Stimulated activated CD4-positive, alpha-beta T cell treated with anti-CD3 and anti-CD28 coated beads, Interleukin-4, amount 100 ng/mL, for 4 hours (primary cell): Measurements from ENCODE around the gene ZNF384.
"Not testable (repeated sequence)": the region's sequence is repeated elsewhere in the genome, so short reads cannot be mapped to it uniquely, and the experiment has no call there.

Source experiments
- DNase-seq, 2 experiments: peaks; one replicate each; pipeline ENCODE4 v3.0.0-alpha.2; 2020

Gene ZNF384

GRCh38 chr12:6688999-6689882 is at the start of gene ZNF384:
Gene ZNF384, minus strand, starts transcription at chr12:6689375. Its CDS starts 9,855 bp downstream, at chr12:6679520.
- peak; percentile 85 to 96 for DNase-seq

- no peak for DNase-seq
Observed at GRCh38 chr12:6736754-6737153, 47.6 kb upstream of the ZNF384 start.

GRCh38 chr12:6735448-6736191 is 46.4 kb upstream of the ZNF384 start:
- DNase-seq = peak; percentile 19 to 29

DNA sequence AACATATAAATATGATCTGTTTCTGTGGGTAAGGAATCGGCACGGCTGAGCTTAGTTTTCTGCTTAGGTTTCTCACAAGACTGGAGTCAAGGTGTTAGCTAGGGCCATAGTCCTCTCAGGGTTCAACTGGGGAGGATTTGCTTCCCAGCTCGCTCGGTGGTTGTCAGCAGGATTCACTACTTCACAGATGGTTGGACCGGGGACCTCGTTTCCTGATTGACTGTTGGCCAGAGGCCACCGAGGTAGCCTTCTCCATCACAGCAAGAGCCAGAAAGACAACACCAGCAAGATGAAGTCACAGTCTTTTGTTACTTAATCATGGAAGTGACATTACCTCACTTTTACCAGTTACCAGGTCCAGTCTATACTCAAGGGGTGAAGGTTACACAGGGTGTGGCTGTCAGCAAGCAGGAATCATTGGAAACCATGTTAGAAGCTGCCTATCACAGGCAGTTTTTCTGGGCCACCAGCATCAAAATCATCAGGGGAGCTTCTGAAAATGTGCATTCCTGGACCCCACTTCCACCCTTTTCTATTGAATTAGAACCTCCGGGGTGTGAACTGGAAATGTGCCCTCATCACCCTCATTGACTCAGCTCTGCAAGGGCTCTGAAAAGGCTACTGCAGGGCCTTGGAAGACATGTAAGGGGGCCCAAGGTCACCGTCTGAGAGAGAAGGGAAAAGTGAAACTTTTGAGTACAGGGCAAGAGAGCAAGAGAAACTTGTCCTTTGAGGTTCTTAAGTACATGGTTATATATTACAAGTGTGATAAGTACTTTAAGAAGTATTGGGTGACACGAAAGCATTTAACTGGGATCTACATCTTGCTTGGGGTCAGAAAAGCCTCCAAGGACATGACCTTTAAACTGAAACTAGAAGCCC is 45.6 kb upstream of the ZNF384 start:
- DNase-seq = no peak

DNA sequence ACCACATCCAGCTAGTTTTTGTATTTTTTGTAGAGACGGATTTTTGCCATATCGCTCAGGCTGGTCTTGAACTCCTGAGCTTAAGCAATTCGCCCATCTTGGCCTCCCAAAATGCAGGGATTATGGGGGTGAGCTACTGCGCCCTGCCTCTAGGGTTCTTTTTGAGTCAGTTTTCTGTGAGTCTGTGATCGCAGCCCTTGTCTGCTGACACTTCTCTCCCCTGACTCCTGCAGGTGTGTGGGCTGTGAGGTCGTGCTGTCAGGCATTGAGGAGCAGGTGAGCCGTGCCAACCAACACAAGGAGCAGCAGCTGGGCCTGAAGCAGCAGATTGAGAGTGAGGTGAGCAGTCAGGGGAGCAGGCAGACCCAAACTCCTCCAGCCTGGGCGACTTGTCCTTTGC is 41.0 kb upstream of the ZNF384 start:
- no peak for DNase-seq

DNA sequence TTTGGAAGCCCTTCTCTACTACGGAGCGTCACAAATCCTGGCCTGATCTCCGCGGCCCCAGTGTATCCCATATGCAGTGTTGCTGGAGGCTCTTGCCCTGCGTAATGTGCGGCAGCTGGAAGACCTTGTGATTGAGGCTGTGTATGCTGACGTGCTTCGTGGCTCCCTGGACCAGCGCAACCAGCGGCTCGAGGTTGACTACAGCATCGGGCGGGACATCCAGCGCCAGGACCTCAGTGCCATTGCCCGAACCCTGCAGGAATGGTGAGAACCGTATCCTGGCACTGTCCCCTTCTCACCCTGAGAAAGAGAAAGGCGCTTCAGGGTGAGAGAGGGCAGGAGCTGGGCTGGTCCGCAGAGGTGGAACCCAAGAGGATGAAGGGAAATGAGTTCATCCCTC is 40.0 kb upstream of the ZNF384 start:
- no peak for DNase-seq

- DNase-seq = no peak
Observed at GRCh38 chr12:6725350-6725749, 36.2 kb upstream of the ZNF384 start.

DNA sequence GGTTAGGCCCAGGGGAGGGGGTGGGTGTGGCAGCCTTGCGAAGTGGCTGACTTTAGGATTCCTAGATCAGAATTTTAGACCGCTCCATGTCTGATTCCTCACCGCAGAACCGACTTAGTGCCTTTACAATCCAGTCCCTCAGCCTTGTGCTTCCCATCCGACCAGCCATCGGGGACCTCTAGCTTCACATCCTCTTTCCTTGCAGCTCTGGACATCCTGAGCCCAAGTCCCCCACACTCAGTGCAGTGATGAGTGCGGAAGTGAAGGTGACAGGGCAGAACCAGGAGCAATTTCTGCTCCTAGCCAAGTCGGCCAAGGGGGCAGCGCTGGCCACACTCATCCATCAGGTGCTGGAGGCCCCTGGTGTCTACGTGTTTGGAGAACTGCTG is 35.2 kb upstream of the ZNF384 start:
- DNase-seq = peak in 1 of 2 experiments; percentile 10

GRCh38 chr12:6723607-6724408 is 34.6 kb upstream of the ZNF384 start, which contains the start of gene COPS7A:
Gene COPS7A, plus strand, starts transcription at chr12:6724046. Its CDS starts 611 bp downstream, at chr12:6724657.
- peak; percentile 89 to 91 for DNase-seq

DNA sequence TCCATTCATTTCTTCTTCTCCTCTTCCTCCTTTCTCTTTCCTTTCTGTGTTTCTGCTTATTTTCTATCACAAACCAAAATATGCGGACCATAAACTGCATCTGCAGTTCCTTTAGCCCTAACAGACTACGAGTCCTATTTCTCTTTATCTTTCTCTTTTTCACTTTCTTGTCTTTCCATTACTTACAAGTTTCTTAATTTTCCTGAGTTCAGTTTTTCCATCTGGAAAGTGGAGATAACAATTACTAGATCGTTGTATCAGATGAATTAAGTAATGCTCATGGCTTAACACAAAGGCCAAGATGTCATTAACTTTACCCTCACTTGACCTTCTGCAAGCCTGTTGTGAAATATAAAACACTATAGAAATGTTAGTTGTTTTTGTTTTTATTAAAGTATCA is 33.7 kb upstream of the ZNF384 start:
- no peak for DNase-seq

- no peak for DNase-seq
Observed at GRCh38 chr12:6716874-6717437, 27.8 kb upstream of the ZNF384 start.

DNA sequence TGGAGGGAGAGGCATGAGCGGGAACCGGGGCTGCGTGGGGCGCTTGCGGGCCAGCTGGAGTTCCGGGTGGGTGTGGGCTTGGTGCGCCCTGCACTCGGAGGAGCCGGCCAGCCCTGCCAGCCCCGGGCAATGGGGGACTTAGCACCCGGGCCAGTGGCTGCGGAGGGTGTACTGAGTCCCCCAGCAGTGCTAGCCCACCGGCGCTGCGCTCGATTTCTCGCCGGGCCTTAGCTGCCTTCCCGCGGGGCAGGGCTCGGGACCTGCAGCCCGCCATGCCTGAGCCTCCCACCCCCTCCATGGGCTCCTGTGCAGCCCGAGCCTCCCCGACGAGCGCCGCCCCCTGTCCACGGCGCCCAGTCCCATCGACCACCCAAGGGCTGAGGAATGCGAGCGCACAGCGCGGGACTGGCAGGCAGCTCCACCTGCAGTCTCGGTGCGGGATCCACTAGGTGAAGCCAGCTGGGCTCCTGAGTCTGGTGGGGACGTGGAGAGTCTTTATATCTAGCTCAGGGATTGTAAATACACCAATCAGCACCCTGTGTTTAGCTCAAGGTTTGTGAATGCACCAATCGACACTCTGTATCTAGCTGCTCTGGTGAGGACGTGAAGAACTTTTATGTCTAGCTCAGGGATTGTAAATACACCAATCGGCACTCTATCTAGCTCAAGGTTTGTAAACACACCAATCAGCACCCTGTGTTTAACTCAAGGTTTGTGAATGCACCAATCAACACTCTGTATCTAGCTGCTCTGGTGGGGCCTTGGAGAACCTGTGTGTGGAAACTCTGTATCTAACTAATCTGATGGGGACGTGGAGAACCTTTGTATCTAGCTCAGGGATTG is 27.1 kb upstream of the ZNF384 start:
- not testable (repeated sequence) for DNase-seq

GRCh38 chr12:6708960-6709394 is 19.8 kb upstream of the ZNF384 start:
- no peak for DNase-seq

DNA sequence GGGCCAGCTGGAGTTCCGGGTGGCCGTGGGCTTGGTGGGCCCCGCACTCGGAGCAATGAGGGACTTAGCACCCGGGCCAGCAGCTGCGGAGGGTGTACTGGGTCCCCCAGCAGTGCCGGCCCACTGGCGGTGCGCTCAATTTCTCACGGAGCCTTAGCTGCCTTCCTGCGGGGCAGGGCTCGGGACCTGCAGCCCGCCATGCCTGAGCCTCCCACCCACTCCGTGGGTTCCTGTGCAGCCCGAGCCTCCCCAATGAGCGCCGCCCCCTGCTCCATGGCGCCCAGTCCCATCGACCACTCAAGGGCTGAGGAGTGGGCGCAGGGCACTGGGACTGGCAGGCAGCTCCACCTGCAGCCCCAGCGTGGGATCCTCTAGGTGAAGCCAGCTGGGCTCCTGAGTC is 19.2 kb upstream of the ZNF384 start:
- DNase-seq = not testable (repeated sequence)

DNA sequence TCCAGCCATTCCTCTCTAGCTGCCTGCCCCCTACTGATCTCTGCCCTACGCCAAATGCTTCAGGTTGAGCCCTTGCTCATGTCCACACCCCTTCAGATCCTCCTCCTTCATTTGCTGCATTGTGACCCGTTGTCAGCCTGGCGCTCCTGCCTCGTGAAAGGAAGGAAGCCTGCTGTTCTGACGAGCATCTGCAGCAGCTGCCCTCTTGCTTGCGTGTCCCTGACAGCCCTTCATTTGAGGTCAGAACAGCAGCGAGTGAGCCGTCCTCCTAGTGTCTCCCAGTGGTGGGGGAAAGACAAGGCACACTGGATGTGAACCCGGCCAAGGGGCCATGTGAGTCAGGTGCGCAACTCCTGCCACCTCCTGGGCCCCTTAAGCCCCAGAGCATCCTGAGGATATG is 14.5 kb upstream of the ZNF384 start:
- no peak for DNase-seq

DNA sequence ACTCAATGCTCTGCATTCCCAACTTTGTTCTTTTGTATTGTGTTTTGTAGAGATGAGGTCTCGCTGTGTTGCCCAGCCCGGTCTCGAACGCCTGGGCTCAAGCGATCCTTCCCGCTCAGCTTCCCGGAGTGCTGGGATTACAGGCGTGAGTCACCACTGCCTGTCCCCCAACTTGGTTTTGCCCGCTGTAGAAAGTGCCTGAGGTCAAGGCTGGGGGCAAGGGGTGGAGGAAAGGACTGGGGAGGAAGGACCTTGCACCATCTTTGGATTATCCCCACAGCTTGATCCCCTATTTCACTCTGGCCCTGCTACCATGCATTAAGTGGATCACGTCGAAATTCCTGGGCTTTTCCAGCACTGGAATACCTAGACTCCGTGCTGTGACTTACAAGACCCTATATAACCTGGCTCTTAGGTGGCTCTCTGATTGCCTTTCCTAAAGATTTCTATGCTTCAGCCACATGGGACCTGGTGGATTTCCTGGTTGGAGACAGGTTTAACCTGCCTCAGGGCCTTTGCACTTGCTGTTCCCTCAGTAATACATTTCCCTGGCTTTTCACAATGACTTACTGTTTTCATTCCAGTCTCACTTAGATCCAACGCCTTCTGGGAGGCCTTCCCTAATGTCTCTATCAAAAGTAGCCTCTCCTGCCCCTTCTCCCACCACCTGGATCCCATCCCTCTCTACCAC is 12.0 kb upstream of the ZNF384 start:
- no peak for DNase-seq

- peak; percentile 41 to 58 for DNase-seq
Observed at GRCh38 chr12:6700646-6701051, 11.5 kb upstream of the ZNF384 start, which contains the start of gene PIANP. Gene PIANP, minus strand, starts transcription at chr12:6700815. Its CDS starts 2,754 bp downstream, at chr12:6698061.

DNA sequence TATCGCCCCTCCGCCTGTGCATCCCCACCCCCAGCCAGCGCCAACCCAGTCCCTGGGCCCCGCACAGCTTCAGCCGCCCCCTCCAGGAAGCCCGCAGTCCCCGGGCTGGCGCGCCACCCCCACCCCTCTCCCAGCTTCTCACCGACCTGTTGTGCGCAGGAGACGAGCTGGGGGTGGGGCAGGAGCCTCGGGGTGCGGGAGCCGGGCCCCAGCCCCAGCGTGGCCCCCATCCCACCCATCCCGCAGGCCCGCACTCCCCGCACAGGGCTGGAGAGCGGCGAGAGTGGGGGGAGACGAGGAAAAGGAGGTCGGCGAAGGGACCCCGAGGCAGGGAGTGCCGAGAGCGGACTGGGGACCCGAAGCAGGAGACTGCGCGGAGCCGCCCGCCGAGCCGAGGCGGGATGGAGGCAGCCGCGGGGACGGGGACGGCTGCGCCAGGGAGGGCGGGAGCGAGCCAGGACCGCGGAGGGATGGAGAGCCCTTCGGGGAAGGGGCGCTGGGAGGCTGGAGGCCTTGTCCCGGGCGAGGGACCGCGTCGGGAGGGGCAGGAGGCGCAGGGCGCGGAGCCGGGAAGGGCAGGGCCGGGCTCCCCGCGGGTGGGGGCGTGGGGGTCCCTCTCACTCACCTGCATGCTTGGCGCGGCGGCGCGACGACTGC is 10.9 kb upstream of the ZNF384 start:
- DNase-seq = peak; percentile 10 to 22
